IPS DF 6.9 (cell line): ENCODE measurements around the gene SDK1.
"Not testable (repeated sequence)": the region's sequence is repeated elsewhere in the genome, so short reads cannot be mapped to it uniquely, and the experiment has no call there.

Source experiments
- DNase-seq: peaks from one replicate; pipeline ENCODE4 v3.0.0-alpha.2; 2013; ENCODE audit warnings: low read depth, low spot score
- H3K27ac ChIP-seq: one replicate; pipeline ENCODE4 v1.5.1; 2013; ENCODE audit warnings: low read length, control low read depth
- H3K27me3 ChIP-seq: 2 replicates; pipeline ENCODE4 v1.6.1; 2013; ENCODE audit warnings: mild to moderate bottlenecking, low read length; ENCODE audit not compliant: control insufficient read depth, insufficient read depth
- H3K36me3 ChIP-seq: 2 replicates; pipeline ENCODE4 v1.6.1; 2013; ENCODE audit warnings: low read length; ENCODE audit not compliant: control insufficient read depth, insufficient read depth
- H3K4me1 ChIP-seq: 2 replicates; pipeline ENCODE4 v1.6.1; 2013; ENCODE audit warnings: low read length; ENCODE audit not compliant: control insufficient read depth, insufficient read depth
- H3K4me3 ChIP-seq: 2 replicates; pipeline ENCODE4 v1.5.1; 2013; ENCODE audit warnings: mild to moderate bottlenecking, low read length
- H3K9me3 ChIP-seq: 2 replicates; pipeline ENCODE4 v1.6.1; 2013; ENCODE audit warnings: low read length, inconsistent platforms; ENCODE audit not compliant: control insufficient read depth, insufficient read depth
- WGBS: extraction: QIAGEN DNeasy Blood & Tissue Kit; methylation state at CpG from one replicate; pipeline ENCODE4 v1.1.7; 2013; ENCODE audit warnings: mixed read lengths, missing lambda C conversion rate; ENCODE audit not compliant: insufficient read length, insufficient coverage; 5-methylcytosine and 5-hydroxymethylcytosine counted together

SDK1 gene

DNA sequence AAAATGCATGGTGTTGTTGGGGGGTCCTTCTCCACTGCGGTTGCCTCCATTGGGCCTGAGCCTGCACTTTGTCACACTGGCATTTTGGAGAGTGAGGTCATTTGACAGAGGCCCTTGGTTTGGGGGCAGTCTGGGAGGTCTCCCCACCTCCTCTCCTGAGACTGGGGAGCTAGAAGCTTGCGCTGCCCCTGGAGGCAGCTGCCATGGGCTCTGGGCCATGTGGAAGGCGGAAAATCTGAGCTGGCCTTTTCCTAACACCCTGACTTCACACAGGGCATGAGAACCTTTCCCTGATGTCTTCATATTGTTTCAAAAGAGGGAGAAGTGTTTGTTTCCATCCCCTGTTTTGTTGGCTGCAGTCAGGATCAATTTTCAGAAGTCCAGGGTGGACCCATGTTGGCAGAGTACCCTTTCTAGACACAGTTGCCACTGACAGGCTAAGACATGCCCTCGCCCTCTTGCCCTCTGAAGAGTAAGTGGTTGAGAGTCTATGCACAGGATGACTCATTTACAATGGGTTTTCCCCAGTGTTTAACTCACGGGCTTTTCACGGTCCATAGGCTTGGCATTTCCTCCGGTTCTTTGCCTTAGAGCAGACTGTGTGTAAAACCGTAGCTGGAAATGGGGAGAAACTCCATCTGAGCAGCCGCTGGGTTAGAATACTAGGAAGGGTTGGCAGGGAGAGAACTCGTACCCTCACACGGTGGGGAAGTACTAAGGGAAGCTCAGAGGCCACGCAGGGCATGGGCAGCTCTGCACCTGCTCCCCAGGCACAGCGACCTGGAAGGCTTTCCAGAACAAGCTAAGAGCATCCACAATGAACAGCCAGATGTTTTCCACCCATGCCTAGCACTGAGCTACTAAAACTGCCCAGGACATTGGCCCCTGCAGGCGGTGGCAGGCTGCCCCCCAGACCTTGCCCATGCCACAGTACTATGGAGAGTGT is 655.0 kb downstream of the SDK1 start:
- Histone ChIP-seq H3K27ac (no peak overlapping the region), H3K27me3 (no peaks in the 10 kb centered on the region), H3K9me3 (no peaks in the 10 kb centered on the region), H3K4me1 (no peaks in the 10 kb centered on the region), H3K4me3 (no peak overlapping the region), H3K36me3 (no peaks in the 10 kb centered on the region)
- DNase-seq: no peak
- no CpG with 5 or more reads among the region's 14 CpGs for WGBS

- Histone ChIP-seq H3K9me3 (no peaks in the 10 kb centered on the region), H3K4me3 (no peak overlapping the region), H3K27ac (no peak overlapping the region), H3K27me3 (no peaks in the 10 kb centered on the region), H3K4me1 (no peaks in the 10 kb centered on the region), H3K36me3 (no peaks in the 10 kb centered on the region)
- no peak for DNase-seq
- no CpG with 5 or more reads among the region's 11 CpGs for WGBS
These were observed 655.9 kb downstream of the SDK1 start for GRCh38 chr7:3956949-3957348.

GRCh38 chr7:3957472-3958108 is 656.5 kb downstream of the SDK1 start:
- Histone ChIP-seq H3K27ac (no peak overlapping the region), H3K9me3 (no peaks in the 10 kb centered on the region), H3K4me1 (no peaks in the 10 kb centered on the region), H3K4me3 (no peak overlapping the region), H3K27me3 (no peaks in the 10 kb centered on the region), H3K36me3 (no peaks in the 10 kb centered on the region)
- no CpG with 5 or more reads among the region's 8 CpGs for WGBS
- no peak for DNase-seq

DNA sequence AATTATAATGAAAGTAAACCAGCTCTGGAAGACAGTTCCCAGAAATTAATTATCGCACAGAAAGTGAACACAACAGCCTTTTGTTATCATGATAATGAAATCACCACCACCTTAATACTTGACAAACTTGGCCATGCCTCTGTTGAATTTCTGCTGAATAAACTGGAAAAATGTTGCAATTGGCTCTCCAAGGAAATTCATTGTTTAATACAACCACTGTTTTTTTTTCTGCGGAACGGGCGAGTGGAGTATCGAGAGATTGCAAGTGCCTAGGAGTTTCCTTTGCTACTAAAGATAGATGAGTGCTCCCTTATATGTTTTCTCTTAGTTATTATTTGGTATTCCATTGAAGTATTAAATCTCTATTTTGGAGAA is 657.0 kb downstream of the SDK1 start:
- Histone ChIP-seq H3K9me3 (no peaks in the 10 kb centered on the region), H3K4me1 (no peaks in the 10 kb centered on the region), H3K36me3 (no peaks in the 10 kb centered on the region), H3K27ac (no peak overlapping the region), H3K4me3 (no peak overlapping the region), H3K27me3 (no peaks in the 10 kb centered on the region)
- WGBS: no CpG with 5 or more reads among the region's 5 CpGs
- DNase-seq: no peak

DNA sequence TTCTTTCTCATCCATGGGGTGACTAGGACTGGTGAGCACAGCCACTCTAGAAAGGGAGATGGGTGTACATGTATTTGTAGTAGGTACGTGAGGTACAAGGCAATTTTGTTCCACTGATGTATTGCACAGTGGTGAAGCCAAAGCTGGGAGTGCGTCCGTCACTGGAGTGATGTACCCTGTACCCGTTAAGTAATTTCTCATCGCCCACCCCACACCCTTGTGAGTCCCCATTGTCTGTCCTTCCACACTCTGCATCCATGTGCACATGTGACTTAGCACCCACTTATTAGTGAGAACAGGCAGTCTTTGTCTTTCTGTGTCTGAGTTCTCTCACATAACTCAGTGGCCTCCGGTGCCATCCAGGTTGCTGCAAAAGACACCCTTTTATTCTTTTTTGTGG is 658.3 kb downstream of the SDK1 start:
- H3K4me1 ChIP-seq: no peaks in the 10 kb centered on the region
- no peaks in the 10 kb centered on the region for H3K27me3 ChIP-seq
- DNase-seq: no peak
- no peak overlapping the region for H3K4me3 ChIP-seq
- H3K27ac ChIP-seq: no peak overlapping the region
- H3K36me3 ChIP-seq: no peaks in the 10 kb centered on the region
- WGBS: no CpG with 5 or more reads among the region's 6 CpGs
- H3K9me3 ChIP-seq: no peaks in the 10 kb centered on the region

DNA sequence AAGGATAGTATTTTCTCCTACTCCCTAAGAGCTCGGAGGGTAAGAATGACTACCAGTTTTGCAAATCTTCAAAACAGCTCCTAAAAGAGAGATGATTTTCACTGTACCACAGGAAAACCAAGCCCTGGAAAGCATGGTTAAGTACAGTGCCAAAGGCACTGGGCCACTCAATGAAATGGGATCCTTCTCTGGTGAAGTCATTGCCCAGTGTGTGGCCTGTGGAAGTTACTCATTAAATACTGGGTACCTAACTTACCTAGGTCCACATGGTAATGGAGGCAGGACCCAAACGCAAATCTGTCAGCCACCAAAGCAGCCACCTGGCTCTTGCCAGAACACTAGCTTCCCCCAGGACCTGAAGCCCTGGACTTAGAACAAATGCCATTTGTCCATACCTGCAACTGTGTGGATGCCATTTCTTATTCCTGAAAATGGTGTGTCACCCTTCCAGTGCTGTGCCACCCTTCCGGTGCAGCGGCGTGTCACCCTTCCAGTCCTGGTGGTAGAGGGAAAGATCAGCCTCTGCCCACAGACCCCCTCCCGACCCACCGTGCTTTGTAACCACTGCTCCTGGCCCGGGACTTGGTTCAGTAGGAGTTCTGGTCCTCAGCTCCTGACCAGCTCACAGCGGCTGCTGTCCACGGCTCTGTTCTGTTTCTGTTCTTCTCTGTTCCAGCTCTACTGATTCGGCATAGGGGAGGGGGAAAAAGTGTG is 659.2 kb downstream of the SDK1 start:
- Histone ChIP-seq H3K4me3 (no peak overlapping the region), H3K27ac (no peak overlapping the region), H3K4me1 (no peaks in the 10 kb centered on the region), H3K36me3 (no peaks in the 10 kb centered on the region), H3K9me3 (no peaks in the 10 kb centered on the region), H3K27me3 (no peaks in the 10 kb centered on the region)
- WGBS: no CpG with 5 or more reads among the region's 11 CpGs
- no peak for DNase-seq

GRCh38 chr7:3960942-3961341 is 659.9 kb downstream of the SDK1 start:
- H3K4me3 ChIP-seq: no peak overlapping the region
- no peak for DNase-seq
- no CpG with 5 or more reads among the region's 3 CpGs for WGBS
- H3K36me3 ChIP-seq: no peaks in the 10 kb centered on the region
- H3K27me3 ChIP-seq: no peaks in the 10 kb centered on the region
- no peaks in the 10 kb centered on the region for H3K9me3 ChIP-seq
- no peaks in the 10 kb centered on the region for H3K4me1 ChIP-seq
- no peak overlapping the region for H3K27ac ChIP-seq

GRCh38 chr7:3961857-3962503 is 660.9 kb downstream of the SDK1 start:
- Histone ChIP-seq H3K4me3 (no peak overlapping the region), H3K27ac (no peak overlapping the region), H3K27me3 (no peaks in the 10 kb centered on the region), H3K36me3 (no peaks in the 10 kb centered on the region), H3K4me1 (no peaks in the 10 kb centered on the region), H3K9me3 (no peaks in the 10 kb centered on the region)
- no CpG with 5 or more reads among the region's 14 CpGs for WGBS
- DNase-seq: no peak

GRCh38 chr7:3963768-3964167 is 662.7 kb downstream of the SDK1 start:
- DNase-seq, H3K4me1 ChIP-seq, H3K27ac ChIP-seq, H3K27me3 ChIP-seq, H3K4me3 ChIP-seq, H3K9me3 ChIP-seq, H3K36me3 ChIP-seq: not testable (repeated sequence)
- no CpG with 5 or more reads among the region's 11 CpGs for WGBS

GRCh38 chr7:3964980-3965606 is 664.0 kb downstream of the SDK1 start:
- DNase-seq: no peak
- H3K4me3 ChIP-seq: no peak overlapping the region
- H3K27ac ChIP-seq: no peak overlapping the region
- H3K4me1 ChIP-seq: no peaks in the 10 kb centered on the region
- WGBS: no CpG with 5 or more reads among the region's 8 CpGs
- no peaks in the 10 kb centered on the region for H3K9me3 ChIP-seq
- no peaks in the 10 kb centered on the region for H3K36me3 ChIP-seq
- H3K27me3 ChIP-seq: no peaks in the 10 kb centered on the region
